ENCODE results near the gene GLDN. TPM values are rescaled to one million over a fixed set of nuclear protein-coding genes. Genes with fewer than 3 reads are reported as not detected.
"Not testable (repeated sequence)": the region's sequence is repeated elsewhere in the genome, so short reads cannot be mapped to it uniquely, and the experiment has no call there.

The GLDN gene
- polyA plus RNA-seq, 1 donor from 2014 or later, result 0.58 TPM

DNA sequence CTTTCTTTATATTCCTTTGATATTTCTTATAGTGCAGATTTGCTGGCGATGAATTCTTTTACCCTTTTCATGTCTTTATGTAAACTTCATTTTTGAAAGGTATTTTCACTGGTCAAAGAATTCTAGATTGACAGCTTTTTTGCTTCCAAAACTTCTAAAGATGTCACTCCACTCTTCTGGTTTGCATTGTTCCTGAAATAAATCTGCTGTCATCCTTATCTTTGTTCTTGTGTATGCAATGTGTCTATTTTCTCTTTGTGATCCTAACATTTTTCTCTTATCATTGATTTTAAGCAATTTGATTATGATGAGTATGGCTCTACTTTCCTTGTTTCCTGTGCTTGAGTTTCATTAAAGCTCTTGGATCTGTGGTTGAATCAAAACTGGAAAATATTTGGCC, 103.4 kb downstream of the GLDN start:
- no peak overlapping the region for H3K27ac ChIP-seq (ENCODE audit: low read length)
- H3K9me3 ChIP-seq (ENCODE audit: low read length), result no peaks in the 10 kb centered on the region
- no peak overlapping the region for H3K4me2 ChIP-seq (ENCODE audit: low read length)
- no peaks in the 10 kb centered on the region for H3K79me2 ChIP-seq (replicated peaks; ENCODE audit: insufficient read depth, low read length)
- H3K27me3 ChIP-seq (ENCODE audit: insufficient read depth, low read depth, low read length), result no peaks in the 10 kb centered on the region
- no peak overlapping the region for H2AFZ ChIP-seq (ENCODE audit: low read depth, low read length)
- H3K36me3 ChIP-seq (ENCODE audit: insufficient read depth, low read length), result peaks cover 6% of the 10 kb centered on the region
- no peak overlapping the region for H3K4me3 ChIP-seq (ENCODE audit: low read length)
- TF ChIP-seq EP300 (conservative IDR thresholded peaks at IDR 0.05; ENCODE audit: poor library complexity, severe bottlenecking) (no peak), SMC3 (conservative IDR thresholded peaks at IDR 0.05; ENCODE audit: poor library complexity) (no peak), POLR2AphosphoS5 (IDR thresholded peaks at IDR 0.05) (no peak), TAF1 (IDR thresholded peaks at IDR 0.05; ENCODE audit: low read depth) (no peak), RAD21 (conservative IDR thresholded peaks at IDR 0.05) (no peak), EZH2 (IDR thresholded peaks at IDR 0.05; ENCODE audit: borderline replicate concordance, insufficient read depth, low read length, poor library complexity, severe bottlenecking) (no peak), MXI1 (conservative IDR thresholded peaks at IDR 0.05; ENCODE audit: poor library complexity, severe bottlenecking) (no peak)
- TF ChIP-seq, protein P1, sequence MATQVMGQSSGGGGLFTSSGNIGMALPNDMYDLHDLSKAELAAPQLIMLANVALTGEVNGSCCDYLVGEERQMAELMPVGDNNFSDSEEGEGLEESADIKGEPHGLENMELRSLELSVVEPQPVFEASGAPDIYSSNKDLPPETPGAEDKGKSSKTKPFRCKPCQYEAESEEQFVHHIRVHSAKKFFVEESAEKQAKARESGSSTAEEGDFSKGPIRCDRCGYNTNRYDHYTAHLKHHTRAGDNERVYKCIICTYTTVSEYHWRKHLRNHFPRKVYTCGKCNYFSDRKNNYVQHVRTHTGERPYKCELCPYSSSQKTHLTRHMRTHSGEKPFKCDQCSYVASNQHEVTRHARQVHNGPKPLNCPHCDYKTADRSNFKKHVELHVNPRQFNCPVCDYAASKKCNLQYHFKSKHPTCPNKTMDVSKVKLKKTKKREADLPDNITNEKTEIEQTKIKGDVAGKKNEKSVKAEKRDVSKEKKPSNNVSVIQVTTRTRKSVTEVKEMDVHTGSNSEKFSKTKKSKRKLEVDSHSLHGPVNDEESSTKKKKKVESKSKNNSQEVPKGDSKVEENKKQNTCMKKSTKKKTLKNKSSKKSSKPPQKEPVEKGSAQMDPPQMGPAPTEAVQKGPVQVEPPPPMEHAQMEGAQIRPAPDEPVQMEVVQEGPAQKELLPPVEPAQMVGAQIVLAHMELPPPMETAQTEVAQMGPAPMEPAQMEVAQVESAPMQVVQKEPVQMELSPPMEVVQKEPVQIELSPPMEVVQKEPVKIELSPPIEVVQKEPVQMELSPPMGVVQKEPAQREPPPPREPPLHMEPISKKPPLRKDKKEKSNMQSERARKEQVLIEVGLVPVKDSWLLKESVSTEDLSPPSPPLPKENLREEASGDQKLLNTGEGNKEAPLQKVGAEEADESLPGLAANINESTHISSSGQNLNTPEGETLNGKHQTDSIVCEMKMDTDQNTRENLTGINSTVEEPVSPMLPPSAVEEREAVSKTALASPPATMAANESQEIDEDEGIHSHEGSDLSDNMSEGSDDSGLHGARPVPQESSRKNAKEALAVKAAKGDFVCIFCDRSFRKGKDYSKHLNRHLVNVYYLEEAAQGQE (IDR thresholded peaks at IDR 0.05; ENCODE audit: borderline replicate concordance), result no peak
- TF ChIP-seq, protein P2, sequence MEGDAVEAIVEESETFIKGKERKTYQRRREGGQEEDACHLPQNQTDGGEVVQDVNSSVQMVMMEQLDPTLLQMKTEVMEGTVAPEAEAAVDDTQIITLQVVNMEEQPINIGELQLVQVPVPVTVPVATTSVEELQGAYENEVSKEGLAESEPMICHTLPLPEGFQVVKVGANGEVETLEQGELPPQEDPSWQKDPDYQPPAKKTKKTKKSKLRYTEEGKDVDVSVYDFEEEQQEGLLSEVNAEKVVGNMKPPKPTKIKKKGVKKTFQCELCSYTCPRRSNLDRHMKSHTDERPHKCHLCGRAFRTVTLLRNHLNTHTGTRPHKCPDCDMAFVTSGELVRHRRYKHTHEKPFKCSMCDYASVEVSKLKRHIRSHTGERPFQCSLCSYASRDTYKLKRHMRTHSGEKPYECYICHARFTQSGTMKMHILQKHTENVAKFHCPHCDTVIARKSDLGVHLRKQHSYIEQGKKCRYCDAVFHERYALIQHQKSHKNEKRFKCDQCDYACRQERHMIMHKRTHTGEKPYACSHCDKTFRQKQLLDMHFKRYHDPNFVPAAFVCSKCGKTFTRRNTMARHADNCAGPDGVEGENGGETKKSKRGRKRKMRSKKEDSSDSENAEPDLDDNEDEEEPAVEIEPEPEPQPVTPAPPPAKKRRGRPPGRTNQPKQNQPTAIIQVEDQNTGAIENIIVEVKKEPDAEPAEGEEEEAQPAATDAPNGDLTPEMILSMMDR (IDR thresholded peaks at IDR 0.05; ENCODE audit: poor library complexity, severe bottlenecking), result no peak
- no peaks in the 10 kb centered on the region for H4K20me1 ChIP-seq (ENCODE audit: insufficient read depth)
- no peaks in the 10 kb centered on the region for H3F3A ChIP-seq (ENCODE audit: insufficient read depth, low read length, poor library complexity, severe bottlenecking)
- no peak overlapping the region for H3K9ac ChIP-seq (ENCODE audit: low read length)
- no peaks in the 10 kb centered on the region for H3K9me2 ChIP-seq (ENCODE audit: insufficient read depth, low read length)

DNA sequence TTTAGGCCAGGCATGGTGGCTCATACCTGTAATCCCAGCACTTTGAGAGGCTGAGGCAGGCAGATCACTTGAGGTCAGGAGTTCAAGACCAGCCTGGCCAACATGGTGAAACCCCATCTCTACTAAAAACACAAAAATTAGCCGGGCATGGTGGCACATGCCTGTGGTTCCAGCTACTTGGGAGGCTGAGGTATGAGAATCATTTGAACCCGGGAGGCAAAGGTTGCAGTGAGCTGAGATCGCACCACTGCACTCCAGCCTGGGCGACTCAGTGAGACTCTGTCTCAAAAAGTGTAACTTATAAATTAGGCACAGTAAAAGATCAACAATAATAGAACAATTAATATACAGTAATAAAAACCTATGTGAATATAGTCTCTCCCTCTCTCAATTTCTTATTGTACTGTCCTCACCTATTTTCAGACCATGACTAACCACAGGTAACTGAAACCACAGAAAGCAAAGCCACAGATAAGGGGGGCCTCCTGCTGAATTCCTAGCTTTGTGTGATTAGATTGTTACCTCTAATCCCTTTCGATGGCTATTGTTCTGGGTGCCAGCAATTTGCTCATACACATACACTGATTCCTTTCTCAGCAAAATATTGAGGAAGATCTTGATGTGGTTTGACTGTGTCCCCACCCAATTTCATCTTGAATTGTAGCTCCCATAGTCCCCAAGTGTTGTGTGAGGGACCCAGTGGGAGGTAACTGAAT, 104.7 kb downstream of the GLDN start:
- H3K9me2 ChIP-seq (ENCODE audit: insufficient read depth, low read length); H3K4me2 ChIP-seq (ENCODE audit: low read length); H4K20me1 ChIP-seq (ENCODE audit: insufficient read depth); H2AFZ ChIP-seq (ENCODE audit: low read depth, low read length); H3K4me3 ChIP-seq (ENCODE audit: low read length); H3K27ac ChIP-seq (ENCODE audit: low read length); H3F3A ChIP-seq (ENCODE audit: insufficient read depth, low read length, poor library complexity, severe bottlenecking); H3K79me2 ChIP-seq (replicated peaks; ENCODE audit: insufficient read depth, low read length); H3K9me3 ChIP-seq (ENCODE audit: low read length); H3K27me3 ChIP-seq (ENCODE audit: insufficient read depth, low read depth, low read length); H3K9ac ChIP-seq (ENCODE audit: low read length): not testable (repeated sequence)
- H3K36me3 ChIP-seq (ENCODE audit: insufficient read depth, low read length), result peaks cover 13% of the 10 kb centered on the region

Measured in neural cell (in vitro differentiated cells).